Heart left ventricle (tissue), 13 donors: ENCODE data around the gene YBX1.

Experiments
- POLR2A ChIP-seq, 2 donors: fragments of 450-650 bp; IDR thresholded peaks; one replicate each; pipeline ENCODE4 v1.6.1; 2017; ENCODE audit warnings: antibody characterized with exemption in 2 of 2, mild to moderate bottlenecking in 2 of 2, moderate library complexity in 2 of 2
- TF ChIP-seq, protein P1 (sequence below), 12 donors: fragments of 200-600 bp; sonication (generic) in 4 of 12; IDR thresholded peaks; one replicate each; pipeline versions ENCODE4 v1.5.0 to v1.8.0; 2018 to 2022; ENCODE audit warnings: antibody characterized with exemption in 12 of 12, mild to moderate bottlenecking in 5 of 12
- donor health status: ischemic (EF 13 %, LVEDD 7.1; RV severe dilation, severe dysfunction).
- donor health status: DM: no; HTN: yes; CAD: no.
- donor health status: DM: no; HTN: no; CAD: no.
- donor health status: ischemic (EF 25% LVEDD 6.9; RV normal size, moderate dysfunction).
- donor health status: ischemic (EF 25% LVEDD 5.7; RV mildly dilated, moderate dysfunction).
- donor health status: ischemic (EF 35%, LVEDD 5.7; RV mildly dilated, moderate dysfunction).
- donor health status: nonischemic (EF 11% LVEDD 7.7; RV severe dilation, severe dysfunction).
- donor health status: DM: yes; HTN: yes; CAD: no.
- donor health status: PGD.
- donor health status: ischemic (EF 29% LVEDD 5.4; RV normal size, mild dysfunction).
- donor health status: nonischemic (EF 23%, LVEDD 6.1; RV moderate dilation, normal function).

DNA sequence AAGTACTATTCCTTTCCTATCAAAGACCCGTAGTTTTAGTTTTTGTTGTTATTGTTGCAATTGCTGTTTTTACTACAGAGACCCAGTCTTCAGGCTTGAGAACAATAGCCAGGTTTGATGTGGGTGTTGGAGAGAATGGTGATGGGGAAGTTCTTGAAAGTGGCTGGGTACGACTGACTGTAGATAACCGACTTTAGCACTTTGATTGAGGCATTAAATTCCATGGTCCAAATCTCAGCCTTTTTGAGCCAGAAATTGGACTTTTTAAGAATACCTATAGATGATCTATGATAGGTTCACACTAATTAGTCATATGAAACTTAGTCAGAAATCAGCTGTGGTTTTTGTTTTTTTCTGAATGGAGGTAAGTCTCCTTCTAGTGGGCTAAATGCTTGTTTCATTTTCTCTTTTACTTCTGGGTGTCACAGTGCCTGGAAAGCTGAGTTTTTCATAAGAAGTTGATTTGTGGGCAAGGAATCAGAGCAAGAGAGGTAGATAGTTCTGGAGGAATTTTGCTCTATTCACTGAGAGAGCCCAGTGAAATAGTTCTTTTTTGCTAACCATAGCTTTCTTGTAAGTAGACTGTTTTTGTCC, 21.2 kb upstream of the YBX1 start:
- TF ChIP-seq, protein P1, sequence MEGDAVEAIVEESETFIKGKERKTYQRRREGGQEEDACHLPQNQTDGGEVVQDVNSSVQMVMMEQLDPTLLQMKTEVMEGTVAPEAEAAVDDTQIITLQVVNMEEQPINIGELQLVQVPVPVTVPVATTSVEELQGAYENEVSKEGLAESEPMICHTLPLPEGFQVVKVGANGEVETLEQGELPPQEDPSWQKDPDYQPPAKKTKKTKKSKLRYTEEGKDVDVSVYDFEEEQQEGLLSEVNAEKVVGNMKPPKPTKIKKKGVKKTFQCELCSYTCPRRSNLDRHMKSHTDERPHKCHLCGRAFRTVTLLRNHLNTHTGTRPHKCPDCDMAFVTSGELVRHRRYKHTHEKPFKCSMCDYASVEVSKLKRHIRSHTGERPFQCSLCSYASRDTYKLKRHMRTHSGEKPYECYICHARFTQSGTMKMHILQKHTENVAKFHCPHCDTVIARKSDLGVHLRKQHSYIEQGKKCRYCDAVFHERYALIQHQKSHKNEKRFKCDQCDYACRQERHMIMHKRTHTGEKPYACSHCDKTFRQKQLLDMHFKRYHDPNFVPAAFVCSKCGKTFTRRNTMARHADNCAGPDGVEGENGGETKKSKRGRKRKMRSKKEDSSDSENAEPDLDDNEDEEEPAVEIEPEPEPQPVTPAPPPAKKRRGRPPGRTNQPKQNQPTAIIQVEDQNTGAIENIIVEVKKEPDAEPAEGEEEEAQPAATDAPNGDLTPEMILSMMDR (IDR thresholded peaks at IDR 0.05) = no peak
- TF ChIP-seq POLR2A (IDR thresholded peaks at IDR 0.05) = no peak
